SKM-1 treated with dmso at 0.1 percent for 144 hours (cell line): ENCODE data around the gene SETX.
A peak's percentile ranks its signal among the peaks of the same experiment; 100 is the strongest.
"Not testable (repeated sequence)": the region's sequence is repeated elsewhere in the genome, so short reads cannot be mapped to it uniquely, and the experiment has no call there.

Source experiments
- DNase-seq: peaks from one replicate; lab custom pipeline; 2025; ENCODE audit not compliant: unreplicated experiment; lab: John Stamatoyannopoulos, UW

The SETX gene

GRCh38 chr9:132354637-132355355, at the start of gene SETX:
SETX (minus strand) TSS chr9:132354986; CDS start chr9:132349428, 5,558 bp downstream.
- peak; percentile 95 for DNase-seq

- DNase-seq = no peak
These were observed 49.6 kb upstream of the SETX start for GRCh38 chr9:132404228-132404881.

- no peak for DNase-seq
These were observed 47.0 kb upstream of the SETX start for GRCh38 chr9:132401824-132402223.

- DNase-seq = no peak
These were observed 40.8 kb upstream of the SETX start for GRCh38 chr9:132395560-132395959.

- no peak for DNase-seq
These were observed 36.7 kb upstream of the SETX start for GRCh38 chr9:132391449-132391848.

GRCh38 chr9:132390966-132391365, 36.2 kb upstream of the SETX start:
- DNase-seq = no peak

- no peak for DNase-seq
These were observed 32.3 kb upstream of the SETX start for GRCh38 chr9:132387133-132387532.

- no peak for DNase-seq
These were observed 29.6 kb upstream of the SETX start for GRCh38 chr9:132384376-132384775.

- no peak for DNase-seq
These were observed 28.7 kb upstream of the SETX start for GRCh38 chr9:132383462-132383883.

GRCh38 chr9:132381966-132382541, 27.3 kb upstream of the SETX start:
- peak; percentile 37 for DNase-seq

- not testable (repeated sequence) for DNase-seq
These were observed 23.6 kb upstream of the SETX start for GRCh38 chr9:132378416-132378815.

GRCh38 chr9:132377769-132378168, 23.0 kb upstream of the SETX start:
- DNase-seq = not testable (repeated sequence)

- peak; percentile 45 for DNase-seq
These were observed 17.6 kb upstream of the SETX start for GRCh38 chr9:132372177-132373095.

GRCh38 chr9:132370592-132370991, 15.8 kb upstream of the SETX start:
- DNase-seq = no peak

- DNase-seq = no peak
These were observed 14.6 kb upstream of the SETX start for GRCh38 chr9:132369421-132369820.

GRCh38 chr9:132367613-132368313, 13.0 kb upstream of the SETX start:
- no peak for DNase-seq

- DNase-seq = no peak
These were observed 11.7 kb upstream of the SETX start for GRCh38 chr9:132366481-132366880.

GRCh38 chr9:132365986-132366385, 11.2 kb upstream of the SETX start:
- no peak for DNase-seq

GRCh38 chr9:132364068-132364467, 9.3 kb upstream of the SETX start:
- DNase-seq = no peak

GRCh38 chr9:132357764-132358163, 3.0 kb upstream of the SETX start:
- DNase-seq = no peak
